Measurements from ENCODE around the gene SEC14L1. TPM values are rescaled to one million over a fixed set of nuclear protein-coding genes. Genes with fewer than 3 reads are reported as not detected.

SEC14L1 gene
- total RNA-seq, 4 donors from 2014 or later = 38.4 to 86.1 (median 40.1) TPM

DNA sequence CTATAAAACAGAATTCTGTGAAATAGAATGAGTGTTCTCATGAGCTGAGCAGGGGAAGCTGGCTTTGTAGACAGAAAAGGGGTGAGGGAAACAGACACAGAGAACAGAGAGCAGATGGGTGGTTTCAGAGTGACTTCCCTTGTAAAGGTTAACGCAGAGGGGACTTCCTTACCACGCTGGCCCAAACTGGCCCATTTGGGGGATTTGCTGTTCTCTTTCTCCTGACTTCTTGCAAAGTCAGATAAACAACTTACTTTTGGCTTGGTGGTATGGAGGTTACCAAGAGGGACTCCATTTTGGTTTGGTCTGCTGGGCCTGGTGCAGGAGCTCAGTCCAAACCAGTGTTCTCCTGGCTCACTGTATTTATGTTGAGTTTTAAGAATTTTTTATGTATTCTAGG, 48.4 kb downstream of the SEC14L1 start:
- H3K9me3 ChIP-seq = no peaks in the 10 kb centered on the region

DNA sequence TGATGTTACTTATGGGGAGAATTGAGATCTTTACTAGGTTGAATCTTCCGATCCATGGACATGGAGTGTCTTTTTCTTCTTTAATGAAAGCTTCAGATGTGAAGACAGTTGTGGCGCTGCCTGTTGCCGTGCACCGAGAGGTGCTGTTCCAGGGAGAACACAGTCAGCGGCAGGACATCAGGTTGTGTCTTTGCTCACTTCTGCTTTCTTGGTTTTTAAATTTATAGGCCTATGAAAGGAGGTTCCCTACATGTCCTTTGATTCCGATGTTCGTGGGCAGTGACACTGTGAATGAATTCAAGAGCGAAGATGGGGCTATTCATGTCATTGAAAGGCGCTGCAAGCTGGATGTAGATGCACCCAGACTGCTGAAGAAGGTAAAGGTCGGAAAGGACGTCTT, 49.8 kb downstream of the SEC14L1 start:
- no peaks in the 10 kb centered on the region for H3K9me3 ChIP-seq
- 94% methylated on average over 9 of the region's 11 CpGs; no CpG with 5 or more reads in 1 of the 2 donors for WGBS, 2 donors (ENCODE audit: low coverage in 1 of 2)
- H3K36me3 ChIP-seq = peaks cover 0 to 52% of the 10 kb centered on the region in 2 donors
- no peak for ATAC-seq
- no peak overlapping the region for H3K27ac ChIP-seq
- no peaks in the 10 kb centered on the region for H3K27me3 ChIP-seq
- TF ChIP-seq POLR2A (IDR thresholded peaks at IDR 0.05) (no peak), POLR2AphosphoS5 (IDR thresholded peaks at IDR 0.05) (no peak), CTCF (IDR thresholded peaks at IDR 0.05) (no peak), EP300 (IDR thresholded peaks at IDR 0.05) (no peak)
- peaks cover 0 to 24% (median 6%) of the 10 kb centered on the region in 3 donors for H3K4me1 ChIP-seq
- no peak overlapping the region for H3K4me3 ChIP-seq

More for the DNA sequence above, 48.4 kb downstream of the SEC14L1 start:
- ATAC-seq = no peak
- H3K4me3 ChIP-seq = no peak overlapping the region
- no peak overlapping the region for H3K27ac ChIP-seq
- H3K4me1 ChIP-seq = peaks cover 0 to 37% (median 13%) of the 10 kb centered on the region in 3 donors
- H3K27me3 ChIP-seq = no peaks in the 10 kb centered on the region
- TF ChIP-seq CTCF (IDR thresholded peaks at IDR 0.05) (no peak), EP300 (IDR thresholded peaks at IDR 0.05) (no peak), POLR2A (IDR thresholded peaks at IDR 0.05) (no peak), POLR2AphosphoS5 (IDR thresholded peaks at IDR 0.05) (no peak)
- peaks cover 0 to 38% of the 10 kb centered on the region in 2 donors for H3K36me3 ChIP-seq
- WGBS, 2 donors (ENCODE audit: low coverage in 1 of 2) = 75 to 83% methylated on average over 1 to 2 of the region's 2 CpGs

- Histone ChIP-seq H3K36me3 (peaks cover 0 to 58% of the 10 kb centered on the region in 2 donors), H3K27me3 (no peaks in the 10 kb centered on the region)
Observed at GRCh38 chr17:77191244-77191643, 50.5 kb downstream of the SEC14L1 start.

GRCh38 chr17:77193653-77194052, 52.9 kb downstream of the SEC14L1 start:
- H3K4me1 ChIP-seq = peaks cover 0 to 7% (median 0%) of the 10 kb centered on the region in 3 donors
- H3K4me3 ChIP-seq = no peak overlapping the region
- 69 to 80% methylated on average over 1 to 2 of the region's 3 CpGs for WGBS, 2 donors (ENCODE audit: low coverage in 1 of 2)
- H3K9me3 ChIP-seq = no peaks in the 10 kb centered on the region
- peaks cover 0 to 83% of the 10 kb centered on the region in 2 donors for H3K36me3 ChIP-seq
- no peaks in the 10 kb centered on the region for H3K27me3 ChIP-seq
- no peak for TF ChIP-seq CTCF (IDR thresholded peaks at IDR 0.05)
- no peak for TF ChIP-seq POLR2A (IDR thresholded peaks at IDR 0.05)
- TF ChIP-seq POLR2AphosphoS5 (IDR thresholded peaks at IDR 0.05) = no peak
- no peak for TF ChIP-seq EP300 (IDR thresholded peaks at IDR 0.05)
- ATAC-seq = no peak
- H3K27ac ChIP-seq = no peak overlapping the region

More at GRCh38 chr17:77191244-77191643, 50.5 kb downstream of the SEC14L1 start:
- TF ChIP-seq POLR2A (IDR thresholded peaks at IDR 0.05) = no peak
- TF ChIP-seq CTCF (IDR thresholded peaks at IDR 0.05) = no peak
- TF ChIP-seq EP300 (IDR thresholded peaks at IDR 0.05) = no peak
- TF ChIP-seq POLR2AphosphoS5 (IDR thresholded peaks at IDR 0.05) = no peak
- H3K9me3 ChIP-seq = no peaks in the 10 kb centered on the region
- H3K4me3 ChIP-seq = no peak overlapping the region
- 71 to 83% methylated on average over 11 of the region's 11 CpGs for WGBS, 2 donors (ENCODE audit: low coverage in 1 of 2)
- H3K27ac ChIP-seq = no peak overlapping the region
- no peak for ATAC-seq
- H3K4me1 ChIP-seq = peaks cover 0 to 18% (median 1%) of the 10 kb centered on the region in 3 donors

GRCh38 chr17:77194179-77194578, 53.4 kb downstream of the SEC14L1 start:
- Histone ChIP-seq H3K36me3 (peaks cover 0 to 88% of the 10 kb centered on the region in 2 donors), H3K4me1 (peaks cover 0 to 1% (median 0%) of the 10 kb centered on the region in 3 donors), H3K9me3 (no peaks in the 10 kb centered on the region), H3K4me3 (no peak overlapping the region), H3K27me3 (no peaks in the 10 kb centered on the region), H3K27ac (no peak overlapping the region)
- TF ChIP-seq CTCF (IDR thresholded peaks at IDR 0.05) (no peak), EP300 (IDR thresholded peaks at IDR 0.05) (no peak), POLR2AphosphoS5 (IDR thresholded peaks at IDR 0.05) (no peak), POLR2A (IDR thresholded peaks at IDR 0.05) (no peak)
- WGBS, 2 donors (ENCODE audit: low coverage in 1 of 2) = 93 to 94% methylated on average over 2 to 7 of the region's 7 CpGs
- ATAC-seq = no peak
